GM23248 (cell line): ENCODE data around the gene DCLK2. TPM values are rescaled to one million over a fixed set of nuclear protein-coding genes. Genes with fewer than 3 reads are reported as not detected.

ENCODE experiments used
- DNase-seq: peaks from one replicate; pipeline ENCODE4 v3.0.0-alpha.2; 2015
- H2AFZ ChIP-seq: fragments of 200-600 bp; sonication (generic); 2 replicates; pipeline ENCODE4 v1.6.1; 2016; ENCODE audit warnings: antibody characterized with exemption
- H3F3A ChIP-seq: fragments of 200-600 bp; sonication (generic); 2 replicates; pipeline ENCODE4 v1.6.1; 2016; ENCODE audit warnings: mild to moderate bottlenecking, antibody characterized with exemption, mixed run types; ENCODE audit not compliant: insufficient read depth
- H3K27ac ChIP-seq: fragments of 200-600 bp; sonication (generic); 2 replicates; pipeline ENCODE4 v1.5.1; 2016; ENCODE audit warnings: mild to moderate bottlenecking
- H3K27me3 ChIP-seq: fragments of 200-600 bp; sonication (generic); replicated peaks from 2 replicates; pipeline ENCODE4 v1.6.1; 2016; ENCODE audit warnings: mild to moderate bottlenecking; ENCODE audit not compliant: insufficient read depth
- H3K36me3 ChIP-seq: fragments of 200-600 bp; sonication (generic); 2 replicates; pipeline ENCODE4 v1.6.1; 2016; ENCODE audit warnings: low read depth, mild to moderate bottlenecking
- H3K4me1 ChIP-seq: fragments of 200-600 bp; sonication (generic); 2 replicates; pipeline ENCODE4 v1.6.1; 2016; ENCODE audit warnings: mild to moderate bottlenecking; ENCODE audit not compliant: insufficient read depth
- H3K4me2 ChIP-seq: fragments of 200-600 bp; sonication (generic); one replicate; pipeline ENCODE4 v1.6.1; 2016; ENCODE audit warnings: mild to moderate bottlenecking; ENCODE audit not compliant: unreplicated experiment
- H3K4me3 ChIP-seq: fragments of 200-600 bp; sonication (generic); 2 replicates; pipeline ENCODE4 v1.5.1; 2016; ENCODE audit warnings: mild to moderate bottlenecking
- H3K79me2 ChIP-seq: fragments of 200-600 bp; sonication (generic); 2 replicates; pipeline ENCODE4 v1.6.1; 2016; ENCODE audit warnings: mild to moderate bottlenecking; ENCODE audit not compliant: insufficient read depth
- H3K9ac ChIP-seq: fragments of 200-600 bp; sonication (generic); 2 replicates; pipeline ENCODE4 v1.6.1; 2016; ENCODE audit warnings: mild to moderate bottlenecking
- H3K9me2 ChIP-seq: fragments of 200-600 bp; sonication (generic); 2 replicates; pipeline ENCODE4 v1.6.1; 2016; ENCODE audit warnings: mixed run types, mild to moderate bottlenecking, moderate library complexity; ENCODE audit not compliant: insufficient read depth
- H3K9me3 ChIP-seq: fragments of 200-600 bp; sonication (generic); one replicate; pipeline ENCODE4 v1.6.1; 2017; ENCODE audit warnings: low read depth
- H4K20me1 ChIP-seq: fragments of 200-600 bp; sonication (generic); 2 replicates; pipeline ENCODE4 v1.6.0; 2016; ENCODE audit not compliant: insufficient read depth
- EZH2 ChIP-seq: fragments of 200-600 bp; sonication (generic); IDR thresholded peaks from 2 replicates; pipeline ENCODE4 v1.6.1; 2018; ENCODE audit warnings: antibody characterized with exemption, mild to moderate bottlenecking; ENCODE audit not compliant: insufficient read depth, poor library complexity, severe bottlenecking
- EZH2phosphoT487 ChIP-seq: fragments of 200-600 bp; sonication (generic); IDR thresholded peaks from 2 replicates; pipeline ENCODE4 v1.6.1; 2018; ENCODE audit warnings: antibody characterized with exemption, moderate library complexity, mild to moderate bottlenecking, low read depth; ENCODE audit not compliant: insufficient read depth
- WGBS, 2 experiments: methylation state at CpG; one replicate each; pipeline ENCODE4 v1.1.6; 2015 to 2017; ENCODE audit warnings: low lambda C conversion rate in 2 of 2, low coverage in 1 of 2; ENCODE audit errors: missing lambda C conversion rate in 2 of 2; 5-methylcytosine and 5-hydroxymethylcytosine counted together
- in situ Hi-C: fragments of 300-500 bp; cut with MboI; formaldehyde crosslinking; loops from 2 replicates; pipeline ENCODE4 v1.15.0; 2020
- polyA plus RNA-seq: library from polyadenylated mRNA; unstranded; fragments of >200 nt; fragmentation: Nextera tagmentation; extraction: Ambion mirVana; gene quantifications from 2 replicates; pipeline ENCODE4 v1.2.1, GENCODE V29; 2016
- total RNA-seq: library from RNA; depleted of rRNA; stranded (reverse); fragments of >200 nt; shearing (Covaris generic); gene quantifications from 2 replicates; pipeline ENCODE4 v1.2.3, GENCODE V29; 2014

The DCLK2 gene
- total and polyA plus RNA-seq, 2 experiments from 2014 or later = 1.3 to 2.9 TPM

- no peaks in the 10 kb centered on the region for H3K27me3 ChIP-seq
- in situ Hi-C loops = no loop called here
- no peak overlapping the region for H3K4me3 ChIP-seq
- H3K27ac ChIP-seq = no peak overlapping the region
- H3F3A ChIP-seq = no peaks in the 10 kb centered on the region
- H3K79me2 ChIP-seq = peaks cover 41% of the 10 kb centered on the region
- H3K4me1 ChIP-seq = no peaks in the 10 kb centered on the region
- WGBS, 2 experiments = 87 to 97% methylated on average over 3 of the region's 3 CpGs
- no peaks in the 10 kb centered on the region for H3K9me3 ChIP-seq
- no peak for TF ChIP-seq EZH2phosphoT487
- TF ChIP-seq EZH2 = no peak
- no peak overlapping the region for H3K4me2 ChIP-seq
- no peaks in the 10 kb centered on the region for H4K20me1 ChIP-seq
- DNase-seq = no peak
- no peaks in the 10 kb centered on the region; the same call in 1 of the 2 replicates for H3K9me2 ChIP-seq
- no peaks in the 10 kb centered on the region for H3K36me3 ChIP-seq
- H2AFZ ChIP-seq = no peak overlapping the region
- H3K9ac ChIP-seq = no peak overlapping the region
Measured at GRCh38 chr4:150096625-150097024, 18.4 kb downstream of the DCLK2 start.

GRCh38 chr4:150098214-150098613, 20.0 kb downstream of the DCLK2 start:
- no peak for TF ChIP-seq EZH2
- no peak for TF ChIP-seq EZH2phosphoT487
- H3F3A ChIP-seq = no peaks in the 10 kb centered on the region
- no peaks in the 10 kb centered on the region for H3K9me2 ChIP-seq
- H3K4me3 ChIP-seq = no peak overlapping the region
- in situ Hi-C loops = no loop called here
- H3K4me1 ChIP-seq = no peaks in the 10 kb centered on the region
- no peak overlapping the region for H3K27ac ChIP-seq
- H3K36me3 ChIP-seq = no peaks in the 10 kb centered on the region
- peaks cover 42% of the 10 kb centered on the region for H3K79me2 ChIP-seq
- no peaks in the 10 kb centered on the region for H3K27me3 ChIP-seq
- no peaks in the 10 kb centered on the region for H3K9me3 ChIP-seq
- no peak overlapping the region for H3K4me2 ChIP-seq
- no peak overlapping the region for H2AFZ ChIP-seq
- no peak for DNase-seq
- no peak overlapping the region for H3K9ac ChIP-seq
- 85 to 89% methylated on average over 4 of the region's 4 CpGs for WGBS, 2 experiments
- H4K20me1 ChIP-seq = no peaks in the 10 kb centered on the region

GRCh38 chr4:150104404-150105027, 26.3 kb downstream of the DCLK2 start:
- TF ChIP-seq EZH2phosphoT487 (no peak), EZH2 (no peak)
- no peak overlapping the region for H3K27ac ChIP-seq
- 82 to 85% methylated on average over 2 of the region's 2 CpGs for WGBS, 2 experiments
- no peak overlapping the region for H2AFZ ChIP-seq
- H3K4me2 ChIP-seq = no peak overlapping the region
- H3K9ac ChIP-seq = no peak overlapping the region
- DNase-seq = no peak
- H3K79me2 ChIP-seq = 0 out of 2 replicates have a peak, but pooled peaks cover 17% of the 10 kb centered on the region
- no peaks in the 10 kb centered on the region for H4K20me1 ChIP-seq
- no peaks in the 10 kb centered on the region for H3F3A ChIP-seq
- H3K9me2 ChIP-seq = no peaks in the 10 kb centered on the region
- no peaks in the 10 kb centered on the region for H3K27me3 ChIP-seq
- no peaks in the 10 kb centered on the region for H3K9me3 ChIP-seq
- H3K36me3 ChIP-seq = no peaks in the 10 kb centered on the region
- H3K4me3 ChIP-seq = no peak overlapping the region
- no peaks in the 10 kb centered on the region for H3K4me1 ChIP-seq
- in situ Hi-C loops = no loop called here

GRCh38 chr4:150106886-150107285, 28.6 kb downstream of the DCLK2 start:
- Histone ChIP-seq H3F3A (no peaks in the 10 kb centered on the region), H3K36me3 (no peaks in the 10 kb centered on the region), H3K79me2 (no peaks in the 10 kb centered on the region), H3K27me3 (no peaks in the 10 kb centered on the region), H3K4me3 (no peak overlapping the region), H3K4me1 (no peaks in the 10 kb centered on the region), H3K9me3 (no peaks in the 10 kb centered on the region), H3K9me2 (no peaks in the 10 kb centered on the region), H3K27ac (no peak overlapping the region), H3K9ac (no peak overlapping the region), H3K4me2 (no peak overlapping the region), H4K20me1 (no peaks in the 10 kb centered on the region), H2AFZ (no peak overlapping the region)
- TF ChIP-seq EZH2 = no peak
- TF ChIP-seq EZH2phosphoT487 = no peak
- in situ Hi-C loops = no loop called here
- WGBS, 2 experiments = 33 to 41% methylated on average over 3 of the region's 3 CpGs
- DNase-seq = no peak
